ENCODE results near the gene TFCP2.

- TF ChIP-seq POLR2A (IDR thresholded peaks at IDR 0.05) (no peak), EP300 (IDR thresholded peaks at IDR 0.05) (no peak)
- TF ChIP-seq, protein P1, sequence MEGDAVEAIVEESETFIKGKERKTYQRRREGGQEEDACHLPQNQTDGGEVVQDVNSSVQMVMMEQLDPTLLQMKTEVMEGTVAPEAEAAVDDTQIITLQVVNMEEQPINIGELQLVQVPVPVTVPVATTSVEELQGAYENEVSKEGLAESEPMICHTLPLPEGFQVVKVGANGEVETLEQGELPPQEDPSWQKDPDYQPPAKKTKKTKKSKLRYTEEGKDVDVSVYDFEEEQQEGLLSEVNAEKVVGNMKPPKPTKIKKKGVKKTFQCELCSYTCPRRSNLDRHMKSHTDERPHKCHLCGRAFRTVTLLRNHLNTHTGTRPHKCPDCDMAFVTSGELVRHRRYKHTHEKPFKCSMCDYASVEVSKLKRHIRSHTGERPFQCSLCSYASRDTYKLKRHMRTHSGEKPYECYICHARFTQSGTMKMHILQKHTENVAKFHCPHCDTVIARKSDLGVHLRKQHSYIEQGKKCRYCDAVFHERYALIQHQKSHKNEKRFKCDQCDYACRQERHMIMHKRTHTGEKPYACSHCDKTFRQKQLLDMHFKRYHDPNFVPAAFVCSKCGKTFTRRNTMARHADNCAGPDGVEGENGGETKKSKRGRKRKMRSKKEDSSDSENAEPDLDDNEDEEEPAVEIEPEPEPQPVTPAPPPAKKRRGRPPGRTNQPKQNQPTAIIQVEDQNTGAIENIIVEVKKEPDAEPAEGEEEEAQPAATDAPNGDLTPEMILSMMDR (IDR thresholded peaks at IDR 0.05) = no peak
Measured at GRCh38 chr12:51131745-51132521, 41.0 kb downstream of the TFCP2 start.
